Adrenal gland (tissue), 5 donors: Measurements from ENCODE around the gene CDKAL1.

Experiments used
- POLR2A ChIP-seq, 2 donors: fragments of 450-650 bp; IDR thresholded peaks; one replicate each; pipeline ENCODE4 v1.6.1; 2017; ENCODE audit warnings: antibody characterized with exemption in 2 of 2, mild to moderate bottlenecking in 2 of 2, moderate library complexity in 1 of 2
- TF ChIP-seq, protein P1 (sequence below), 6 experiments: fragments of 450-650 bp in 4 of 6; fragments of 200-600 bp in 2 of 6; sonication (generic) in 1 of 6; IDR thresholded peaks; 1 replicate in 5 of 6; 2 replicates in 1 of 6; pipeline versions ENCODE4 v1.5.1 to v1.8.0; 2016 to 2021; ENCODE audit warnings: antibody characterized with exemption in 6 of 6, mild to moderate bottlenecking in 2 of 6, moderate library complexity in 1 of 6
- donor health status: DM: no; HTN: no; CAD: no.

DNA sequence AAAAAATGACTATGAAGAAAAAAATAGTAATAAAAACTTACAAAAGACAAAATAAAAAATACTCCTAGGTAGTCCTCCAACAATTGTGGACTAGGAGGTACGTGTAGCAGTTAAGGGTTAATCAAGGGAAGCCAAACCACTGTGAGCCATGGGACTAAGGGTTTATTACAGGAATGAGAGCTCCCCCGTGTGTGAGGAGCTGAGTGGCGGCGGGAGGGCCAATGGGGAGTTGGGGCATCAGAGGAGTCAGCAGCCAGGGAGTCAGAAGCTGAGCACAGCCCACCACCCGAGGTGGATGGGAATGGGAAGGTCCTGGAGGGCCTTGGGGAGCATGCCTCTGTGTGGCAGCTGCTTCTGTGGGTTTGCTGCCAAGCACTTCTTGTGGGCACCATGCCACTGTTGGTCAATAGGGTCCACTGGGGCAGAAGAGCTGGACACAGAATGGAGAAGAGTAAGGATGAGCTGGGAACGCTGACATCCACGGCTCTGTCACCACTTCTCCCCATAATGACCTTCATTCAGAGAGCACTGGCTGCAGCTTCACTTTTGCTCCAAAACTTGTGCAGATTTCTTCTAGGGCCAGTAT lies 373.3 kb downstream of the CDKAL1 start:
- TF ChIP-seq, protein P1, sequence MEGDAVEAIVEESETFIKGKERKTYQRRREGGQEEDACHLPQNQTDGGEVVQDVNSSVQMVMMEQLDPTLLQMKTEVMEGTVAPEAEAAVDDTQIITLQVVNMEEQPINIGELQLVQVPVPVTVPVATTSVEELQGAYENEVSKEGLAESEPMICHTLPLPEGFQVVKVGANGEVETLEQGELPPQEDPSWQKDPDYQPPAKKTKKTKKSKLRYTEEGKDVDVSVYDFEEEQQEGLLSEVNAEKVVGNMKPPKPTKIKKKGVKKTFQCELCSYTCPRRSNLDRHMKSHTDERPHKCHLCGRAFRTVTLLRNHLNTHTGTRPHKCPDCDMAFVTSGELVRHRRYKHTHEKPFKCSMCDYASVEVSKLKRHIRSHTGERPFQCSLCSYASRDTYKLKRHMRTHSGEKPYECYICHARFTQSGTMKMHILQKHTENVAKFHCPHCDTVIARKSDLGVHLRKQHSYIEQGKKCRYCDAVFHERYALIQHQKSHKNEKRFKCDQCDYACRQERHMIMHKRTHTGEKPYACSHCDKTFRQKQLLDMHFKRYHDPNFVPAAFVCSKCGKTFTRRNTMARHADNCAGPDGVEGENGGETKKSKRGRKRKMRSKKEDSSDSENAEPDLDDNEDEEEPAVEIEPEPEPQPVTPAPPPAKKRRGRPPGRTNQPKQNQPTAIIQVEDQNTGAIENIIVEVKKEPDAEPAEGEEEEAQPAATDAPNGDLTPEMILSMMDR (IDR thresholded peaks at IDR 0.05): no peak
- TF ChIP-seq POLR2A (IDR thresholded peaks at IDR 0.05): no peak
